VCaP (cell line): ENCODE measurements around the gene IL11.
"Not testable (repeated sequence)": the region's sequence is repeated elsewhere in the genome, so short reads cannot be mapped to it uniquely, and the experiment has no call there.

Experiments used
- H3K27ac ChIP-seq: fragments of 450-650 bp; 2 replicates; pipeline ENCODE4 v1.5.1; 2017
- TF ChIP-seq, protein P1 (sequence below): fragments of 450-650 bp; conservative IDR thresholded peaks from 2 replicates; pipeline ENCODE4 v1.5.1; 2017; ENCODE audit warnings: mild to moderate bottlenecking, moderate library complexity

The IL11 gene

DNA sequence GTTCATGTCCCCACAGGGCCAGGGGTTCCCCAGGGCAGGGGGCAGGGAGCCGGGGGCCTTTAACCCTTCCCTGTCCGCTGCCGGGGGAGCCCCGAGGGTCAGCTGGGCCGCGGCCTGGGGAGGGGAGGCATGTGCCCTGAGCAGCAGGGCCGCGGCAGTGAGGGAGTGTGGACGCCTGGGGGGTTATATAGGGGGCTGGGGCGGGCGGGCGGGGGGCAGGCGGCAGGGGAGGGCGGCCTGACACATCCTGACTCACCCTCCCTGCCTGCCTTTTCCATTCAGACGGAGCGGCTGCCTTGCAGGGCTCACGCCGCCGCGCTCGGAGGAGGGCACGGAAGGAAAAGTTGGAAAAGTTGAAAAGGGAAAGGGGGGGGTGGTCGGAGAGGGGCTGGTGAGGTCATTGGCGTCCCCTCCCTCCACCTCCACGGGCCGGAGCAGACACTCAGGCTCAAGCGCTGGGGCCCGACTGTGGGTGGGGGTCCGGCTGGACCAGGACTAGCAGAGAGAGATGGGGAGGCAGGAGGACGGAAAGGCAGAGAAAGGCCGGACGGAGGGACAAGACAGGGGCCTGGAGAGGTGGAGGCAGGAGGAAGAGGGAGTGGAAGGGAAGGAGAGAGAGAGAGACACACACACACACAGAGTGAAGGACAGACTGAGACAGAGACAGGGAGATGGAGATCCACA, at the start of gene IL11:
Gene IL11, minus strand, starts transcription at position 159 of the 684 bp plus-strand sequence. Its CDS starts 153 bp downstream, at position 6.
- TF ChIP-seq, protein P1, sequence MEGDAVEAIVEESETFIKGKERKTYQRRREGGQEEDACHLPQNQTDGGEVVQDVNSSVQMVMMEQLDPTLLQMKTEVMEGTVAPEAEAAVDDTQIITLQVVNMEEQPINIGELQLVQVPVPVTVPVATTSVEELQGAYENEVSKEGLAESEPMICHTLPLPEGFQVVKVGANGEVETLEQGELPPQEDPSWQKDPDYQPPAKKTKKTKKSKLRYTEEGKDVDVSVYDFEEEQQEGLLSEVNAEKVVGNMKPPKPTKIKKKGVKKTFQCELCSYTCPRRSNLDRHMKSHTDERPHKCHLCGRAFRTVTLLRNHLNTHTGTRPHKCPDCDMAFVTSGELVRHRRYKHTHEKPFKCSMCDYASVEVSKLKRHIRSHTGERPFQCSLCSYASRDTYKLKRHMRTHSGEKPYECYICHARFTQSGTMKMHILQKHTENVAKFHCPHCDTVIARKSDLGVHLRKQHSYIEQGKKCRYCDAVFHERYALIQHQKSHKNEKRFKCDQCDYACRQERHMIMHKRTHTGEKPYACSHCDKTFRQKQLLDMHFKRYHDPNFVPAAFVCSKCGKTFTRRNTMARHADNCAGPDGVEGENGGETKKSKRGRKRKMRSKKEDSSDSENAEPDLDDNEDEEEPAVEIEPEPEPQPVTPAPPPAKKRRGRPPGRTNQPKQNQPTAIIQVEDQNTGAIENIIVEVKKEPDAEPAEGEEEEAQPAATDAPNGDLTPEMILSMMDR, result no peak
- H3K27ac ChIP-seq, result no peak within 1 kb of the TSS

GRCh38 chr19:55419624-55420236, 49.5 kb upstream of the IL11 start:
- TF ChIP-seq, protein P1, result no peak
- no peak overlapping the region for H3K27ac ChIP-seq

- TF ChIP-seq, protein P1, result no peak
- no peak overlapping the region for H3K27ac ChIP-seq
Observed at GRCh38 chr19:55419103-55419502, 48.8 kb upstream of the IL11 start.

DNA sequence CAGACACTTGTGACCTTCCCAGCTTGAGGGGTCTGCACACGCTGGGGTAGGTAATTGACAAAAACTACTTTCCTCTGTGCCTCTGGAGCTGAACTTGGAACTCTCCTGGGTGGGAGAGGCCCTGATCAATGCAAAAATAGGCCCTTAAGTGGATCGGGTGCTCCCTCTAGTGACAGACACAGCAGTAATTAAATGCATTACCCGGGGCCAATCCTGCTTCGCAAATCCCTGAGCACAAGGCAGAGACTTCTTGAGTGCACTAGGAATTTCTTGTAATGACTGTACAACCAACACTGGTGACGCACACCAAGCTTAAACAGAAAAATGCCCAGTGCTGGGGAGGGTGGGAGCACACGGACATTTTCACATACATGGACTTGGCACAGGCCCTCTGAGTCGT, 47.9 kb upstream of the IL11 start:
- no peak overlapping the region for H3K27ac ChIP-seq
- TF ChIP-seq, protein P1, result peak; percentile 89

GRCh38 chr19:55410168-55410567, 39.9 kb upstream of the IL11 start:
- TF ChIP-seq, protein P1, result no peak
- no peak overlapping the region for H3K27ac ChIP-seq

GRCh38 chr19:55409179-55409578, 38.9 kb upstream of the IL11 start:
- H3K27ac ChIP-seq, result not testable (repeated sequence)

DNA sequence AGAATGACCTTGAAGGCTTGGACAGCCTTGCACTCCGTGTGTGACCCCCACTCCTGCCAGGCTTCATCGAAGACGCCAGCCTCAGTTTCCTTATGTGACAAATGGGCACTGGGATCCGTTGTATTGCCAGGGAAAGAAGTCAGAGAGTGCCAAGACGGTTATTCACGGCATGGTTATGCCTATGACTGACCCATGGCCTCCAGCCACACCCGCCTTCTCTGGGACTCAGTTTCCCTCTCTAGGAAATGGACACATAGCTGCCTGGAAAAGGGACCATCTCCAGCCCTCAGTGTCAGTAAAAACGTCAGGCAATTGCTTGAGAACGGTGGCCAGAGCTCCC, 38.2 kb upstream of the IL11 start:
- TF ChIP-seq, protein P1, result no peak
- H3K27ac ChIP-seq, result peak overlapping the region; percentile 96

DNA sequence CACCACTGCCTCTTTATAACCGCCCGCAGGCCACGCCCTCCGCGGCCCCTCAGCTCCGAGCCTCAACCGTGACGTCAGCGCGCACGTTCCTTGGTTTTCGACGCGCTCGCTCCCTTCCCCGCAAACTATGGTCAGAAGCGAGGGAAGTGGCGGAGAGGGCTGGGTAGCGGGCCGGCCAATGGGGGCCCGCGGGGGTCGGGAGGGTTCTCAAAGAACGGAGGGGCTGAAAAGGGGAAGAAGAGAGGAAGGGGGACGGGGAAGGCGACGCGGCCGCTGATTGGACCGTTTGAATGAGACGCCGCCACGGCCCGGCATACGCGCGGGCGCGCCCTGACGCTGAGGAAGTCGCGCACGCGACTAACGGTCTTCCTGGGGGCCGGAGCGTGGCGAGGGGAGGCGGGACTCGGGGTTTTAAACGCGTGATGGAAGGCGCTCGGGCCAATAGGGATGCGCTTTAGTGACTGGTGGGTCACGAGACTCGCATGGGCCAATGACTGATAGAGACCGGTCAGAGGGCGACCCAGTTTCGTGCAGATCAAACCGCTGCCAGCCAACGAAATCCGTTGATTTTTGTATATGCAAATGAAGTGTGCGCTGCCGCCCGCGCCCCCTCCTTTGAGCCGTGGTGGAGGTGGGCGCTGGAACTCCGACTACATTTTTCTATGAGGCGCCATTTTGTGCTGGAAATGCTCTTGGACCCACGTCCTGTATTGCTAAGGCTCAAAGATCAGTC, 37.7 kb upstream of the IL11 start:
- peak overlapping the region; percentile 96 for H3K27ac ChIP-seq
- TF ChIP-seq, protein P1, result no peak

GRCh38 chr19:55407550-55407799, 37.2 kb upstream of the IL11 start, which contains the start of gene UBE2S:
Gene UBE2S, minus strand, starts transcription at chr19:55407788. Its CDS starts 199 bp downstream, at chr19:55407589.
- peak within 1 kb of the TSS; percentile 96 for H3K27ac ChIP-seq
